Esophagus (tissue), 2 donors: Measurements from ENCODE around the gene KCNH6. TPM values are rescaled to one million over a fixed set of nuclear protein-coding genes. Genes with fewer than 3 reads are reported as not detected.

Experiments
- H3K27ac ChIP-seq, 2 donors: one replicate each; pipeline ENCODE4 v1.5.1; 2013; ENCODE audit warnings: low read depth in 2 of 2, mild to moderate bottlenecking in 2 of 2, inconsistent platforms in 1 of 2, low read length in 1 of 2, moderate library complexity in 1 of 2
- H3K27me3 ChIP-seq, 2 donors: one replicate each; pipeline ENCODE4 v1.6.1; 2013; ENCODE audit warnings: low read length in 2 of 2, control low read depth in 1 of 2, mild to moderate bottlenecking in 1 of 2; ENCODE audit not compliant: insufficient read depth in 2 of 2, control insufficient read depth in 1 of 2
- H3K36me3 ChIP-seq, 2 donors: one replicate each; pipeline ENCODE4 v1.6.1; 2013; ENCODE audit warnings: low read length in 1 of 2; ENCODE audit not compliant: control insufficient read depth in 2 of 2, insufficient read depth in 2 of 2
- H3K4me1 ChIP-seq, 2 donors: one replicate each; pipeline ENCODE4 v1.6.1; 2013; ENCODE audit warnings: low read length in 1 of 2; ENCODE audit not compliant: control insufficient read depth in 2 of 2, insufficient read depth in 2 of 2
- H3K4me3 ChIP-seq, 2 donors: one replicate each; pipeline ENCODE4 v1.5.1; 2013; ENCODE audit warnings: low read length in 2 of 2, mild to moderate bottlenecking in 2 of 2, low read depth in 1 of 2, moderate library complexity in 1 of 2
- H3K9me3 ChIP-seq, 2 donors: one replicate each; pipeline ENCODE4 v1.6.1; 2013; ENCODE audit warnings: mild to moderate bottlenecking in 2 of 2, low read depth in 1 of 2, low read length in 1 of 2, moderate library complexity in 1 of 2; ENCODE audit not compliant: control insufficient read depth in 2 of 2, insufficient read depth in 1 of 2
- WGBS, 2 donors: extraction: QIAGEN DNeasy Blood & Tissue Kit; methylation state at CpG; one replicate each; pipeline ENCODE4 v1.1.7; 2013; 5-methylcytosine and 5-hydroxymethylcytosine counted together
- polyA plus RNA-seq, 2 donors: library from polyadenylated mRNA; stranded (reverse); fragments of 200-250 nt; gene quantifications; one replicate each; pipeline ENCODE4 v1.2.3, GENCODE V29; 2013
- donor health status: healthy with polysubstance abuse.
- donor health status: Bipolar disorder and iron deficiency.

Gene KCNH6
- polyA plus RNA-seq, 2 donors, result 0.04 TPM; not detected in 1

GRCh38 chr17:63530557-63531021 is 7.4 kb downstream of the KCNH6 start:
- Histone ChIP-seq H3K4me1 (no peaks in the 10 kb centered on the region), H3K27me3 (no peaks in the 10 kb centered on the region), H3K27ac (no peak overlapping the region), H3K36me3 (no peaks in the 10 kb centered on the region), H3K9me3 (peaks cover 0 to under 1% of the 10 kb centered on the region in 2 donors), H3K4me3 (no peak overlapping the region)
- WGBS, 2 donors, result 77 to 89% methylated on average over 3 of the region's 3 CpGs

GRCh38 chr17:63531022-63531965 is 8.1 kb downstream of the KCNH6 start:
- WGBS, 2 donors, result 87 to 88% methylated on average over 10 of the region's 10 CpGs
- H3K27me3 ChIP-seq, result no peaks in the 10 kb centered on the region
- no peak overlapping the region for H3K27ac ChIP-seq
- no peak overlapping the region for H3K4me3 ChIP-seq
- H3K4me1 ChIP-seq, result no peaks in the 10 kb centered on the region
- H3K36me3 ChIP-seq, result no peaks in the 10 kb centered on the region
- peaks cover 0 to 3% of the 10 kb centered on the region in 2 donors for H3K9me3 ChIP-seq

- peaks cover 4 to 9% of the 10 kb centered on the region in 2 donors for H3K4me1 ChIP-seq
- H3K36me3 ChIP-seq, result no peaks in the 10 kb centered on the region
- H3K27me3 ChIP-seq, result no peaks in the 10 kb centered on the region
- no peak overlapping the region for H3K27ac ChIP-seq
- 86 to 89% methylated on average over 20 of the region's 20 CpGs for WGBS, 2 donors
- H3K4me3 ChIP-seq, result no peak overlapping the region
- peaks cover 0 to 3% of the 10 kb centered on the region in 2 donors for H3K9me3 ChIP-seq
Measured at GRCh38 chr17:63533433-63534077, 10.4 kb downstream of the KCNH6 start.

- Histone ChIP-seq H3K9me3 (peaks cover 0 to 3% of the 10 kb centered on the region in 2 donors), H3K4me1 (peaks cover 5 to 9% of the 10 kb centered on the region in 2 donors), H3K27me3 (no peaks in the 10 kb centered on the region), H3K4me3 (no peak overlapping the region), H3K27ac (no peak overlapping the region), H3K36me3 (no peaks in the 10 kb centered on the region)
- WGBS, 2 donors, result 91 to 92% methylated on average over 17 of the region's 17 CpGs
Measured at GRCh38 chr17:63534078-63534570, 11.0 kb downstream of the KCNH6 start.

GRCh38 chr17:63534816-63535455 is 11.8 kb downstream of the KCNH6 start:
- Histone ChIP-seq H3K27ac (no peak overlapping the region), H3K4me1 (peaks cover 5 to 9% of the 10 kb centered on the region in 2 donors), H3K27me3 (no peaks in the 10 kb centered on the region), H3K4me3 (no peak overlapping the region), H3K9me3 (peaks cover 0 to 3% of the 10 kb centered on the region in 2 donors), H3K36me3 (no peaks in the 10 kb centered on the region)
- WGBS, 2 donors, result 82 to 85% methylated on average over 13 of the region's 13 CpGs

GRCh38 chr17:63535640-63536039 is 12.5 kb downstream of the KCNH6 start:
- H3K4me3 ChIP-seq, result no peak overlapping the region
- H3K27ac ChIP-seq, result no peak overlapping the region
- 95 to 97% methylated on average over 24 of the region's 24 CpGs for WGBS, 2 donors
- H3K36me3 ChIP-seq, result no peaks in the 10 kb centered on the region
- peaks cover 0 to 3% of the 10 kb centered on the region in 2 donors for H3K9me3 ChIP-seq
- H3K4me1 ChIP-seq, result peaks cover 5 to 9% of the 10 kb centered on the region in 2 donors
- H3K27me3 ChIP-seq, result no peaks in the 10 kb centered on the region

GRCh38 chr17:63537001-63537400 is 13.8 kb downstream of the KCNH6 start:
- no peaks in the 10 kb centered on the region for H3K27me3 ChIP-seq
- no peaks in the 10 kb centered on the region for H3K36me3 ChIP-seq
- H3K4me1 ChIP-seq, result peaks cover 5 to 9% of the 10 kb centered on the region in 2 donors
- peaks cover 0 to 3% of the 10 kb centered on the region in 2 donors for H3K9me3 ChIP-seq
- 77 to 88% methylated on average over 4 of the region's 4 CpGs for WGBS, 2 donors
- H3K4me3 ChIP-seq, result no peak overlapping the region
- H3K27ac ChIP-seq, result no peak overlapping the region

GRCh38 chr17:63537991-63538692 is 15.0 kb downstream of the KCNH6 start:
- Histone ChIP-seq H3K27me3 (no peaks in the 10 kb centered on the region), H3K4me1 (peaks cover 5 to 9% of the 10 kb centered on the region in 2 donors), H3K9me3 (peaks cover 0 to 3% of the 10 kb centered on the region in 2 donors), H3K36me3 (no peaks in the 10 kb centered on the region), H3K4me3 (no peak overlapping the region), H3K27ac (no peak overlapping the region)
- WGBS, 2 donors, result 5 to 10% methylated on average over 58 to 62 of the region's 62 CpGs
